Ectodermal cell (in vitro differentiated cells): ENCODE data around the gene PTPRG.

ENCODE experiments used
- H3K27ac ChIP-seq: 2 replicates; pipeline ENCODE4 v1.7.0; 2013; ENCODE audit warnings: mild to moderate bottlenecking, low read depth, low read length; ENCODE audit not compliant: insufficient read depth, poor library complexity, severe bottlenecking
- H3K27me3 ChIP-seq: 2 replicates; pipeline ENCODE4 v1.7.0; 2013; ENCODE audit warnings: mild to moderate bottlenecking, low read length; ENCODE audit not compliant: insufficient read depth, control insufficient read depth, poor library complexity, severe bottlenecking
- H3K36me3 ChIP-seq: one replicate; pipeline ENCODE4 v1.7.0; 2013; ENCODE audit warnings: low read length; ENCODE audit not compliant: control insufficient read depth, insufficient read depth
- H3K4me1 ChIP-seq: one replicate; pipeline ENCODE4 v1.7.0; 2013; ENCODE audit warnings: low read length; ENCODE audit not compliant: control insufficient read depth, insufficient read depth
- H3K4me3 ChIP-seq: 2 replicates; pipeline ENCODE4 v1.7.0; 2013; ENCODE audit warnings: low read depth, low read length, control low read depth; ENCODE audit not compliant: insufficient read depth
- H3K9me3 ChIP-seq: 2 replicates; pipeline ENCODE4 v1.7.0; 2013; ENCODE audit warnings: mild to moderate bottlenecking, low read length, moderate library complexity; ENCODE audit not compliant: control insufficient read depth
- WGBS, 2 experiments: methylation state at CpG; one replicate each; pipeline ENCODE4 v1.1.7; 2013; ENCODE audit warnings: missing lambda C conversion rate in 2 of 2; 5-methylcytosine and 5-hydroxymethylcytosine counted together

The PTPRG gene

DNA sequence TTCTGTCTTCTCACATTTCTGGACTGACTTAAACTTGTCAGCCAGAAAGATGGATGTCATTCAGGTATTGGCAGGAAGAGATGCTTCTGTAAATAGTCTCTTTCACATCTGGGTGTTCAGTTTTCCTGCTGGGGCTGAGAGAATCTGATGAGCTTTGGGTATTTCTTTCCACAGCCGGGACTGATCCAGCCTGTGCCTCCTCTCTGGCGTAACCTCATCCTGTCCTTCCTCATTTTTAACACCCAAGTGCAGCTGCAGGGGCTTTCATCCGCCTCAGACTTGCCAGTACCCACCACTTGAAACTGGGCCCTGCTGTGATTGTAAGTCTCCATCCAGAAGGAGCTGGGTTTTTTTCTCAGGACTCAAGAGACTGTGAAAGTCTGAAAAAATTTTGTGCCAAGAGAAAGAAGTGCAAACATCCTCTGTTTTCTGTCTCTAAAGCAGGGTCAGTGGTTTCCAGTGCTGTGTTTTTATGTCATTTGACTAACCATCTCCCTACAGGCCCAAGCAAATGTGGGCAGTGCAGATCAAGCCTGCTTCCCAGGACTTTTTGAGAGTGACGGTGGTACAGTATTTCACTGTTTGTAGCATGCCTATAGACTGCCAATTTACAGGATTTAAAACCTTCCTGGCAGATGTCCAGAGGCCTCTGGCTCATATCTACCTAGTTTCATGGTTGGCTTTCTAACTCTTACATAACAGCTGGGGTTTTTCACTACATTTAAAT is 342.7 kb downstream of the PTPRG start:
- Histone ChIP-seq H3K27ac (no peak overlapping the region), H3K4me1 (peaks cover 5% of the 10 kb centered on the region), H3K27me3 (no peaks in the 10 kb centered on the region), H3K4me3 (no peak overlapping the region), H3K36me3 (no peaks in the 10 kb centered on the region), H3K9me3 (no peaks in the 10 kb centered on the region)
- WGBS, 2 experiments: 87% methylated on average over 4 of the region's 4 CpGs

DNA sequence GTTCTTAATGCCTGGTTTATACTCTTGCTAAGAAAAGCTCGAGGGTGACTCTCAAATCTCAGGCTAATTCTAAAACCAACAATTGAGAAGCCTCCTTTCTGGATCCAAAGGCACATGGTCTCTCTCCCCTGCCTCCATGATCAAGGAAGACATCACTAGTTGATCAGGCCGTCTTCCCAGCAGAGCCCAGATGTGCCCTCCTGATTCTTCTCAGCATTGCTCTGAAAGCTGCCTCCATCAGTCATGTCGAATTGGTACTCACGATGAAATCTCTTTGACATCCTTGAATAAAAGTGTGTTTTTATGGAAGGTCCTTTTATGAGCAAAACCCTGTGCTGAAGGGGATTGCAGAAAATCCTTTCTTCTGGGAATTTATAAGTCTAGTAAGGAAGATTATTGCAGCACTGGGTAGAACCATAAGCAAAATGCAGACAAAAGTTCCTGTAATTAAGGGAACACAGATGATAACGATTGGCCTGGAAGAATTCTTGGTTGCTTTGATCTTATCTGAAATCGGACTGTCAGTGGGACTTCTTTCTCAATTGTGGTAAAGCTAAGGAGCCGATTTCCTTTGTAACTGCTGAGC is 345.9 kb downstream of the PTPRG start:
- no peaks in the 10 kb centered on the region for H3K9me3 ChIP-seq
- H3K4me1 ChIP-seq: peaks cover 6% of the 10 kb centered on the region
- no peak overlapping the region for H3K4me3 ChIP-seq
- no peaks in the 10 kb centered on the region for H3K27me3 ChIP-seq
- no peaks in the 10 kb centered on the region for H3K36me3 ChIP-seq
- H3K27ac ChIP-seq: no peak overlapping the region
- WGBS, 2 experiments: 93 to 95% methylated on average over 7 of the region's 7 CpGs

DNA sequence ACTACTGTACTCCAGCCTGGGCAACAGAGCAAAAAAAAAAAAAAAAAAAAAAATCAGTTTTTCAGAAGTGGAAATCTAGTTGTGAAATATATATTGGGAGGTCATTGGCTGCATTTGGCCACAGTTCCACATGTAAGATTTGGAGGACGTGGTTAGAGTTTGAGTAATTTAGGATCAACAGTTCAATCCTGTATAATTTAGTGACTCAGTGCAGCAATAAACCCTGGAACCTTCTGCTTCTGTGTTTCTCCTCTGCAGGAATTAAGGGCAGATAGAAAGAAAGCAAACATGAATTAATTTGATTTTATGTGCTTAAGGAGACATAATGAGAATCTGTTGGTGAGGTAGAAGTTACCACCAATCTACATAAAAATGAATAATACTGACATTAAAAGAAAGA is 347.0 kb downstream of the PTPRG start:
- Histone ChIP-seq H3K9me3 (no peaks in the 10 kb centered on the region), H3K4me3 (no peak overlapping the region), H3K36me3 (no peaks in the 10 kb centered on the region), H3K4me1 (peaks cover 7% of the 10 kb centered on the region), H3K27me3 (no peaks in the 10 kb centered on the region), H3K27ac (no peak overlapping the region)
- WGBS, 2 experiments: 91 to 97% methylated on average over 1 of the region's 1 CpG

DNA sequence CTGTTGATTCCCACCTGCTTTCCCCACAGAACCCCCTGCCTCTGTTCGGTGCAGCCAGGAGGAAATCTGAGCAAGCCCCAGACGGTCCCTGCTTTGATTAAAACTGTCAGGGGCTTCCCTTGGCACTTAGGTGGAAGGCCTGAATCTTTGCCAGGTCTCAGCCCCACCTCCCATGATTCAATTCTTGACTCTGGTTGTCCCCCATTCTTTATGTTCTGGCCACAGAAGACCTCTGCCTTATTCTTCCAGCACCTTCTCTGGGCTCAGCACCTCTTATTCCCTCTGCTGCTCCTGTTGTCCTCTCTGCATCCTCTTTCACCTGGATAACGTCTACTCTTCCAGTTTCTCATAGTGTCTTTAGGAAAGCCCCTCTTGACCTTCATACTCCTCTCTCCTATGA is 349.4 kb downstream of the PTPRG start:
- Histone ChIP-seq H3K4me3 (no peak overlapping the region), H3K4me1 (peaks cover 7% of the 10 kb centered on the region), H3K9me3 (no peaks in the 10 kb centered on the region), H3K36me3 (no peaks in the 10 kb centered on the region), H3K27ac (no peak overlapping the region), H3K27me3 (no peaks in the 10 kb centered on the region)
- 69 to 74% methylated on average over 3 of the region's 3 CpGs for WGBS, 2 experiments

DNA sequence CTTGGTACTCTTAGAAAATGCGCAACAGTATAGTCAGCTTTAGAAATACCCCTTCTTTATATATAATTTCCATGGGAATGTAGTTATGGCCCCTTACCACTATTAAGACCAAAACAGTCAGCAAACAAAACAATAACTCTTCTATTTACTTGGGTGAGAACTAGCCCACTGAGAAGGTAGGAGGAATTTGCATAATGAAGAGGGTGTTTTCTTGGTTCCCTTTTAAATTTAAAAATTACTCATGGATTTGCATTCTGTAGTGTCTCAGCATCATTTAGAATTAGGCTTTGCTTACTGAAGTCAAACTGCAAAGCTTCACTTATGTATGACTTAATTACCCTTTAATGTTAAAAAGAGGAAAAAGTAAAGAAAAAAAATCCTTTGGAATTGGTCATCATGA is 350.8 kb downstream of the PTPRG start:
- Histone ChIP-seq H3K4me1 (peaks cover 7% of the 10 kb centered on the region), H3K36me3 (no peaks in the 10 kb centered on the region), H3K27ac (no peak overlapping the region), H3K4me3 (no peak overlapping the region), H3K9me3 (no peaks in the 10 kb centered on the region), H3K27me3 (no peaks in the 10 kb centered on the region)
- WGBS, 2 experiments: 88% methylated on average over 1 of the region's 1 CpG; no CpG with 5 or more reads in 1 of the 2 experiments

DNA sequence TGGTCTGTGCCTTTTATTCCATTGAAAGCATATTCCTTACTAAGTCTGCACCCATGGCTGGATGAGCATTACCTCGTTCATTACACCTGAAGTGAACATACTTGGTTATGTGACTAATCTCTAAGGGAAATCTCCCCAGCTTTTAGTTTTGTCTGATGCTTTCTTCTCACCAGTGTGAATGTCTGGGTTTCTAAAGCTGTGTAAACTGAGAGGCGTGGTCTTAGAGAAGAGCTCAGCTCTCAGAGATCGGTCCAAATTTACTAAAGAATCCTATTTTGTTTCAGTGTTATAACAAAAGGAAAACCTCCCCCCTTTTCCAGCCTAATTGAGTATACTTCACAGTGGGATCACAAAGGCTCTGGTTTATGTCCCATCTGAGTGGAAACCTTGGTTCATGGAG is 352.3 kb downstream of the PTPRG start:
- H3K27ac ChIP-seq: no peak overlapping the region
- WGBS, 2 experiments: 88 to 91% methylated on average over 3 of the region's 3 CpGs

DNA sequence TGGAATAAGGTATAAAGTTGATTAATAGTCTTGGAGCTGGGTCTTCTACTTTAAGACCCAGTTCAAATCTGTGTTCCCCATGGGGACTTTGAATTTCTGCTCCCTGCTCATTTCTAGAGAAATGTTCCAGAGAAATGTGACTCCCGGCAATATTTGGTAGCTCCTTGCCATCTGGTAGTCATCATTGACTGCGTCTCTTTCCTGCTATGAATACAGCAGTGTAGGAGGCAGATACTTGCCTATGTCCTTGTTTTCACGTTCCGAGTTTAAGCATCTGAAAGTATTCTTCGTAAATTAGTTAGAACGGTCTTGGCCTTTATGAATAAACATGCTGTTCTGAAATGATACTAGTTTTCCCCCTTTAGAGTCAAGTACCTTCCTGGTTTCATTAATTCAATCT is 352.9 kb downstream of the PTPRG start:
- 95 to 99% methylated on average over 6 of the region's 6 CpGs for WGBS, 2 experiments
- Histone ChIP-seq H3K4me1 (peaks cover 13% of the 10 kb centered on the region), H3K27ac (no peak overlapping the region), H3K4me3 (no peak overlapping the region), H3K36me3 (no peaks in the 10 kb centered on the region), H3K9me3 (no peaks in the 10 kb centered on the region), H3K27me3 (no peaks in the 10 kb centered on the region)

More for the DNA sequence above, 352.3 kb downstream of the PTPRG start:
- Histone ChIP-seq H3K36me3 (no peaks in the 10 kb centered on the region), H3K4me3 (no peak overlapping the region), H3K4me1 (peaks cover 9% of the 10 kb centered on the region), H3K9me3 (no peaks in the 10 kb centered on the region), H3K27me3 (no peaks in the 10 kb centered on the region)

DNA sequence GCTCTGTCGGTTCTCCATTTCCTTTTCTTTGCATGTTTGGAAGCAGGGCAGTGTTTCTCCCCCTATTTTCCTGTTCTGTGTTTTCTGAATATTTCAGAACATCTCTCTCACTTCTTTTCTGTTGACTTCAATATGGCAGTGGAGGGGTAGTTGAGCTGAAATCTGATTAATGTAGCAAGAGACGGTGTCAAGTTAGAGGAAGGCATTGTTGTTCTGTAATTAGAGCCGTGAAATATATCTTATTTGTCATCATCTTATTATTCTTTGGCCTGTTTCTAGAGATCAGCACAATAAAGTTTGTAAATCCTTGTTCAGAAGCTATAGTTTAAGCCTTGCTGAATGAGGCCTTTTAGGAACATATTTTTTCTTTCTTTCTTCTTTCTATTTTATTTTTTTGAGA is 353.9 kb downstream of the PTPRG start:
- Histone ChIP-seq H3K27ac (no peak overlapping the region), H3K27me3 (no peaks in the 10 kb centered on the region), H3K36me3 (no peaks in the 10 kb centered on the region), H3K4me3 (no peak overlapping the region), H3K4me1 (peaks cover 13% of the 10 kb centered on the region), H3K9me3 (no peaks in the 10 kb centered on the region)
- 93 to 100% methylated on average over 3 of the region's 3 CpGs for WGBS, 2 experiments

DNA sequence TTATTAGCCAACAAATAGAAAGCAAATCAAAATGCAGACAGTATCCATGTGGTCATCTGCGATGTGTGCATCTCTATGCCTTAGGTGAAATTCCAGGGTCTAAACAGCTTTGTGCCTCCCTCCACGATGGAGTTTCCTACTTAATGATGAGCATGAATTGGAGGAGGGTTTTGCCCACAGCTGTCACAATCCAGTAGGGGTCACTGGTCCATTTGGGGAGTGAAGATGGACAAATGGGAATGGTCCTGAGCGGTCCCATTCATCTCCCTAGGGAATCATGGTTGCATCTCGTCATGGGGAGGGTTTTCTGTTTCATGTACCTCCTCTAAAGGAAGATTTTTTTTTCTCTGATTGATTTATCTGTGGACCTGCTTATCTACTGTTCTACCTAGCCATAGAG is 358.0 kb downstream of the PTPRG start:
- H3K4me3 ChIP-seq: no peak overlapping the region
- H3K9me3 ChIP-seq: no peaks in the 10 kb centered on the region
- peaks cover 6% of the 10 kb centered on the region for H3K4me1 ChIP-seq
- H3K36me3 ChIP-seq: no peaks in the 10 kb centered on the region
- no peak overlapping the region for H3K27ac ChIP-seq
- 84 to 91% methylated on average over 4 of the region's 4 CpGs for WGBS, 2 experiments
- no peaks in the 10 kb centered on the region for H3K27me3 ChIP-seq

DNA sequence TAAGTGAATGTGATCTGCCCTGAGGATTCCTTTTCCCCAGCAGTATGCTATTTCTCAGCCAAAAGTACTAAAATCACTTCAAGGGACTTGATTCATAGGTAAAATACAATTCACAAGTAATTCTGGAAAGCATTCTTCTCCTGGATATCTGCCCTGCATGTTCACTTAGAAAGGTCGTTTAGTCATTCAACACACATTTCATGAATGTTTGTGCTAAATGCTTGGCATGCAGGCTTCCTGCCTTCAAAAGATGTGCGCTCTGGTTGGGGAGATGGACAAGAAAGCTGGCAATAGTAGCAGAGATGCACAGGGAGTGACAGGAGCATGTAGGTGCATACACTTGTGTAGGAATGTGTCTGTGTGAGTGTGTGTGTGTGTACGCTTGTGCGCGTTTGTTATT is 360.7 kb downstream of the PTPRG start:
- Histone ChIP-seq H3K27ac (no peak overlapping the region), H3K4me1 (peaks cover 6% of the 10 kb centered on the region), H3K27me3 (no peaks in the 10 kb centered on the region), H3K36me3 (no peaks in the 10 kb centered on the region), H3K4me3 (no peak overlapping the region), H3K9me3 (no peaks in the 10 kb centered on the region)
- 92 to 98% methylated on average over 5 of the region's 5 CpGs for WGBS, 2 experiments
